GM12865 (cell line): ENCODE data around the gene CHAF1A.

Experiments
- DNase-seq: peaks from one replicate; pipeline ENCODE4 v3.0.0; 2010; ENCODE audit warnings: low read depth
- H3K4me3 ChIP-seq: 2 replicates; pipeline ENCODE4 v1.5.1; 2011; ENCODE audit warnings: mild to moderate bottlenecking, low read depth, low read length, control low read depth
- TF ChIP-seq, protein P1 (sequence below): IDR thresholded peaks from 2 replicates; pipeline ENCODE4 v1.5.1; 2011; ENCODE audit warnings: low read length, control low read depth, low read depth, inconsistent platforms; ENCODE audit not compliant: insufficient read depth; ENCODE audit errors: missing control alignments

CHAF1A gene

GRCh38 chr19:4386041-4386782 lies 16.2 kb upstream of the CHAF1A start:
- H3K4me3 ChIP-seq: no peak overlapping the region
- DNase-seq: no peak
- TF ChIP-seq, protein P1, sequence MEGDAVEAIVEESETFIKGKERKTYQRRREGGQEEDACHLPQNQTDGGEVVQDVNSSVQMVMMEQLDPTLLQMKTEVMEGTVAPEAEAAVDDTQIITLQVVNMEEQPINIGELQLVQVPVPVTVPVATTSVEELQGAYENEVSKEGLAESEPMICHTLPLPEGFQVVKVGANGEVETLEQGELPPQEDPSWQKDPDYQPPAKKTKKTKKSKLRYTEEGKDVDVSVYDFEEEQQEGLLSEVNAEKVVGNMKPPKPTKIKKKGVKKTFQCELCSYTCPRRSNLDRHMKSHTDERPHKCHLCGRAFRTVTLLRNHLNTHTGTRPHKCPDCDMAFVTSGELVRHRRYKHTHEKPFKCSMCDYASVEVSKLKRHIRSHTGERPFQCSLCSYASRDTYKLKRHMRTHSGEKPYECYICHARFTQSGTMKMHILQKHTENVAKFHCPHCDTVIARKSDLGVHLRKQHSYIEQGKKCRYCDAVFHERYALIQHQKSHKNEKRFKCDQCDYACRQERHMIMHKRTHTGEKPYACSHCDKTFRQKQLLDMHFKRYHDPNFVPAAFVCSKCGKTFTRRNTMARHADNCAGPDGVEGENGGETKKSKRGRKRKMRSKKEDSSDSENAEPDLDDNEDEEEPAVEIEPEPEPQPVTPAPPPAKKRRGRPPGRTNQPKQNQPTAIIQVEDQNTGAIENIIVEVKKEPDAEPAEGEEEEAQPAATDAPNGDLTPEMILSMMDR: no peak

DNA sequence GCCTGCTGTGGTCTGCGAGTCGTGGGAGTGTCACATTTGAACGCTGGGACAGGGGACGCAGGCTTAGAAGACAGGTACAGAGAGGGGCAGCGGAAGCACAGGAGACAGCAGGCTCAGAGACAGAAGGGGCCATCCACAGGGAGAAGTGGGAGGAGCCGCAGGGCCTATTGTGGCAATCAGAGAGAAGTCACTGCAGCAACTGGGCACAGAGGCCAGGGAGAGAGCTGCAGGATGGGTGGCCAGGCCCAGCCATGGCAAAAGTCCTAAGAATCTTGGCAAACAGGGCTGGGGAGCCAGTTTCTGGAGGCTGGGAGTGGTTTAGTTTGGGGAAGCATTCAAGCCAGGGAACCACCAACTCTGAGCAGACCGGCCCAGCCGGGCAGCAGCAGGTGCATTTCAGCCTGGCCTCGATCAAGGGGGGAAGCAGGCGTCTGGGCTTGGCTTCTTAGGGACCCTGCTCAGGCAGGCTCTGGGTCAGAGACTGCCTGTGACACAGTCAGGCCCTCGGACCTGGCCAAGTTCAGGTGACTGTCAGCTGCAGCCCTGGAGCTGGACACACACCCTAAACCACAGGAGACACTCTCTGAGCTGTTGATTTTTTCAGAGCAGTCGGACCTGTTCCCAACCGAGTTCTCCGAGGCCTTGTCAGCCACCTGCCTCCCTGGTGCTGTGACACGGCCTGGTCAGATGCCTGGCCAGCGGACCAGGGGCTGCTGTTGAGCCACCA lies 13.9 kb upstream of the CHAF1A start:
- no peak overlapping the region for H3K4me3 ChIP-seq
- TF ChIP-seq, protein P1: no peak
- no peak for DNase-seq

DNA sequence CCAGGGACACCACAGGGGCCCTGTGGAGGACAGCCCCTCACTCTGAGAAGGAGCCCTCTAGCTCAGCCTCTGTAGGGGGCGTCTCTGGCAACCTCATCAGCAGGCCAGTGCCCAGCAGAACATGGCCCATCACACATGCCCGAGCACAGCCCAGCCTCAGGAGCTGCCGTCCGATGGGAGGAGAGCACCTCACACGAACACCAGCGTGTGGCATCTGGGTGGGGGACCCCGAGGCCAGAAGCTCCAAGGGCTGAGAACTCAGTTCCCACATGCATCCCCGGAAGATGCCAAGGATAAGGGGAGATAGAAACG lies 13.4 kb upstream of the CHAF1A start:
- TF ChIP-seq, protein P1: no peak

GRCh38 chr19:4389511-4390016 lies 12.9 kb upstream of the CHAF1A start:
- DNase-seq: no peak
- TF ChIP-seq, protein P1: no peak
- H3K4me3 ChIP-seq: no peak overlapping the region

More for the DNA sequence above, 13.4 kb upstream of the CHAF1A start:
- no peak for DNase-seq
- no peak overlapping the region for H3K4me3 ChIP-seq

DNA sequence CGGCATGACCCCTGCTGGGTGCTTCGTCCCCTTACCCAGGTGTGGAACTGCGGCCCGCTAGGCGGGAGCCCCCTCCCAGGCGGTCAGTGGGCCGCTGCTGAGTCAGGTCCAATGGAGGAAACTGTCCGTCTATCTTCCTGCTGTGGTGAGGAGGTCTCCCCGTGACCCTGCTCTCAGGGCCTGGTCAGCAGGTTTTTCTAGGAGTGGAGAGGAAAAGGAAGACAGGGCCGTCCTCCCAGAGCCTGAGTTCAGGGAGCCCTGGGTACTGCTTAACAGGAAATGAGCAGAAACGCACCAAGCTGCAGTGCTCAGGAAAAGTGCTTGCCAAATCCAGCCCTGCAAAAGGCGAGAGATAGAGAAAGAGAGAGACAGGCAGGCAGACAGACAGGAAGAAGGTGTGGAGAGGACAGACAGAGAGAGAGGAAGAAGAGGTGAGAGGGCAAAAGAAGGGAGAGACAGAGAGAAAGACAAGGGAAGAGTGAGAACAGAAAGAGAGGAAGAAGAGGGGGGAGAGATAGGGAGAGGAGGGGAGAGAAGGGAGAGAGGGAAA lies 12.3 kb upstream of the CHAF1A start:
- no peak for DNase-seq
- no peak overlapping the region for H3K4me3 ChIP-seq
- TF ChIP-seq, protein P1: no peak

DNA sequence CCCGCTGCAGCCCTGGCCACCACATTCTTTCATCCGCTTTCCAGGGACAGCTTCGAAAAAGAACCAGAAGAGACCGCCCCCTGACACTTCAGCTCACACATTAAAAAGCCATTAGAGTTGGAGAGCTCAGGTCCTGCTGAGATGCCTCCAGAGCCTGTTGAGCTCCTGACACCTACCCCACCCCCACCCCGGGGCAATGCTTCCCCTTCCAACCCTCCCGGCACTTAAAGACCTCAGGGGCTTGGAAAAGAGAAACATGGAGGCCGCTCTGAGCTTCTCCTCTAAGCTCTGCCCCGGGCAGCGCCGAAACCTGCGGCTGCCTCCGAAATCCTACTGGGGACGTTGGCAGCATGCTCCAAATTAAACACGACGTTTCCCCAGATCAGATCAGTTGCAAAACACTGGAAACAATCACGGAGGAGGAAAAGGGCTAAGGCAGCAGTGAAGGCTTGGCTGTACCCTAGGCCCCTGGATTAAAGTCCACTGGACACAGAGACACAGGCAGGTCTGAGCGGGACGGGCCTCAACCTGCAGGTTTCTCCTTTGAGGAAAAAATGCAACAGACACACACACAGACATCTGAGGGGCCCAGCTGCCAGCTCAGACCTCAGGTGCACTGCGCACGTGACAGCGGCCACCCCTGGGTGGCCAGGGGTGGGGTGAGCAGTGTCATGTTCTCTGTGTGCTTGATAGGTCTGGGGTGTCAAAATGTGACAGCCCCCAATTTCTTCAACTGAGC lies 11.7 kb upstream of the CHAF1A start:
- TF ChIP-seq, protein P1: no peak
- H3K4me3 ChIP-seq: no peak overlapping the region
- DNase-seq: no peak
